ENCODE data around the gene RAB26.

GRCh38 chr16:2172688-2173335 is 24.4 kb downstream of the RAB26 start:
- TF ChIP-seq ARNTL (CRISPR knock-in tag; IDR thresholded peaks at IDR 0.05; ENCODE audit: borderline replicate concordance, low read depth) (no peak), RARB (CRISPR knock-in tag; IDR thresholded peaks at IDR 0.05) (no peak), TOX (CRISPR knock-in tag; IDR thresholded peaks at IDR 0.05; ENCODE audit: borderline replicate concordance) (no peak), SNAI2 (CRISPR knock-in tag; IDR thresholded peaks at IDR 0.05) (no peak), BACH2 (CRISPR knock-in tag; IDR thresholded peaks at IDR 0.05; ENCODE audit: borderline replicate concordance) (no peak), ZNF70 (CRISPR knock-in tag; IDR thresholded peaks at IDR 0.05) (no peak), ZNF8 (CRISPR knock-in tag; IDR thresholded peaks at IDR 0.05) (no peak), TSHZ2 (CRISPR knock-in tag; IDR thresholded peaks at IDR 0.05) (no peak), ZFP30 (CRISPR knock-in tag; IDR thresholded peaks at IDR 0.05) (no peak), ZNF565 (CRISPR knock-in tag; conservative IDR thresholded peaks at IDR 0.05; ENCODE audit: low read depth) (no peak), TCF4 (CRISPR knock-in tag; IDR thresholded peaks at IDR 0.05; ENCODE audit: borderline replicate concordance) (no peak)
- TF ChIP-seq, protein P1, sequence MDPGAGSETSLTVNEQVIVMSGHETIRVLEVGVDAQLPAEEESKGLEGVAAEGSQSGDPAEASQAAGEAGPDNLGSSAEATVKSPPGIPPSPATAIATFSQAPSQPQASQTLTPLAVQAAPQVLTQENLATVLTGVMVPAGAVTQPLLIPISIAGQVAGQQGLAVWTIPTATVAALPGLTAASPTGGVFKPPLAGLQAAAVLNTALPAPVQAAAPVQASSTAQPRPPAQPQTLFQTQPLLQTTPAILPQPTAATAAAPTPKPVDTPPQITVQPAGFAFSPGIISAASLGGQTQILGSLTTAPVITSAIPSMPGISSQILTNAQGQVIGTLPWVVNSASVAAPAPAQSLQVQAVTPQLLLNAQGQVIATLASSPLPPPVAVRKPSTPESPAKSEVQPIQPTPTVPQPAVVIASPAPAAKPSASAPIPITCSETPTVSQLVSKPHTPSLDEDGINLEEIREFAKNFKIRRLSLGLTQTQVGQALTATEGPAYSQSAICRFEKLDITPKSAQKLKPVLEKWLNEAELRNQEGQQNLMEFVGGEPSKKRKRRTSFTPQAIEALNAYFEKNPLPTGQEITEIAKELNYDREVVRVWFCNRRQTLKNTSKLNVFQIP (CRISPR knock-in tag; IDR thresholded peaks at IDR 0.05; ENCODE audit: borderline replicate concordance, low read depth): no peak
- TF ChIP-seq, protein P2, sequence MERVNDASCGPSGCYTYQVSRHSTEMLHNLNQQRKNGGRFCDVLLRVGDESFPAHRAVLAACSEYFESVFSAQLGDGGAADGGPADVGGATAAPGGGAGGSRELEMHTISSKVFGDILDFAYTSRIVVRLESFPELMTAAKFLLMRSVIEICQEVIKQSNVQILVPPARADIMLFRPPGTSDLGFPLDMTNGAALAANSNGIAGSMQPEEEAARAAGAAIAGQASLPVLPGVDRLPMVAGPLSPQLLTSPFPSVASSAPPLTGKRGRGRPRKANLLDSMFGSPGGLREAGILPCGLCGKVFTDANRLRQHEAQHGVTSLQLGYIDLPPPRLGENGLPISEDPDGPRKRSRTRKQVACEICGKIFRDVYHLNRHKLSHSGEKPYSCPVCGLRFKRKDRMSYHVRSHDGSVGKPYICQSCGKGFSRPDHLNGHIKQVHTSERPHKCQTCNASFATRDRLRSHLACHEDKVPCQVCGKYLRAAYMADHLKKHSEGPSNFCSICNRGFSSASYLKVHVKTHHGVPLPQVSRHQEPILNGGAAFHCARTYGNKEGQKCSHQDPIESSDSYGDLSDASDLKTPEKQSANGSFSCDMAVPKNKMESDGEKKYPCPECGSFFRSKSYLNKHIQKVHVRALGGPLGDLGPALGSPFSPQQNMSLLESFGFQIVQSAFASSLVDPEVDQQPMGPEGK (CRISPR knock-in tag; IDR thresholded peaks at IDR 0.05; ENCODE audit: borderline replicate concordance): no peak
- TF ChIP-seq, protein P3, sequence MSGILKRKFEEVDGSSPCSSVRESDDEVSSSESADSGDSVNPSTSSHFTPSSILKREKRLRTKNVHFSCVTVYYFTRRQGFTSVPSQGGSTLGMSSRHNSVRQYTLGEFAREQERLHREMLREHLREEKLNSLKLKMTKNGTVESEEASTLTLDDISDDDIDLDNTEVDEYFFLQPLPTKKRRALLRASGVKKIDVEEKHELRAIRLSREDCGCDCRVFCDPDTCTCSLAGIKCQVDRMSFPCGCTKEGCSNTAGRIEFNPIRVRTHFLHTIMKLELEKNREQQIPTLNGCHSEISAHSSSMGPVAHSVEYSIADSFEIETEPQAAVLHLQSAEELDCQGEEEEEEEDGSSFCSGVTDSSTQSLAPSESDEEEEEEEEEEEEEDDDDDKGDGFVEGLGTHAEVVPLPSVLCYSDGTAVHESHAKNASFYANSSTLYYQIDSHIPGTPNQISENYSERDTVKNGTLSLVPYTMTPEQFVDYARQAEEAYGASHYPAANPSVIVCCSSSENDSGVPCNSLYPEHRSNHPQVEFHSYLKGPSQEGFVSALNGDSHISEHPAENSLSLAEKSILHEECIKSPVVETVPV (CRISPR knock-in tag; IDR thresholded peaks at IDR 0.05): no peak

All from SK-N-SH treated with all-trans-retinoic acid at 6 μM for 48 hours (cell line).